GM19023 (cell line): ENCODE measurements around the gene MBTPS1.

Experiments used
- ATAC-seq: cut with Tn5 transposase; IDR thresholded peaks from one replicate; pipeline ENCODE4 v1.9.1; 2021; ENCODE audit warnings: mild to moderate bottlenecking, moderate library complexity; ENCODE audit not compliant: unreplicated experiment

The MBTPS1 gene

GRCh38 chr16:84055801-84056634 is 60.7 kb downstream of the MBTPS1 start:
- ATAC-seq: no peak

GRCh38 chr16:84055366-84055765 is 61.4 kb downstream of the MBTPS1 start:
- no peak for ATAC-seq

GRCh38 chr16:84054916-84055315 is 61.8 kb downstream of the MBTPS1 start:
- no peak for ATAC-seq

GRCh38 chr16:84054271-84054670 is 62.5 kb downstream of the MBTPS1 start:
- ATAC-seq: no peak

- ATAC-seq: no peak
Observed at GRCh38 chr16:84053237-84053636, 63.5 kb downstream of the MBTPS1 start.

- ATAC-seq: no peak
Observed at GRCh38 chr16:84052071-84052622, 64.6 kb downstream of the MBTPS1 start.

GRCh38 chr16:84050316-84050715 is 66.4 kb downstream of the MBTPS1 start:
- ATAC-seq: no peak

GRCh38 chr16:84049403-84050060 is 67.2 kb downstream of the MBTPS1 start:
- no peak for ATAC-seq

- no peak for ATAC-seq
Observed at GRCh38 chr16:84048871-84049270, 67.9 kb downstream of the MBTPS1 start.

- no peak for ATAC-seq
Observed at GRCh38 chr16:84048270-84048669, 68.5 kb downstream of the MBTPS1 start.

- ATAC-seq: no peak
Observed at GRCh38 chr16:84047626-84048025, 69.1 kb downstream of the MBTPS1 start.

- no peak for ATAC-seq
Observed at GRCh38 chr16:84047206-84047605, 69.5 kb downstream of the MBTPS1 start.

- no peak for ATAC-seq
Observed at GRCh38 chr16:84045818-84046470, 70.8 kb downstream of the MBTPS1 start.

- ATAC-seq: no peak
Observed at GRCh38 chr16:84045001-84045817, 71.5 kb downstream of the MBTPS1 start.

- no peak for ATAC-seq
Observed at GRCh38 chr16:84044118-84044488, 72.6 kb downstream of the MBTPS1 start.

GRCh38 chr16:84043486-84044117 is 73.1 kb downstream of the MBTPS1 start:
- ATAC-seq: no peak

GRCh38 chr16:84042879-84043485 is 73.8 kb downstream of the MBTPS1 start:
- ATAC-seq: no peak

GRCh38 chr16:84042308-84042878 is 74.3 kb downstream of the MBTPS1 start, which contains the start of gene SLC38A8:
Gene SLC38A8, minus strand, starts transcription at chr16:84042795. Its CDS starts 638 bp downstream, at chr16:84042157.
- ATAC-seq: no peak

GRCh38 chr16:84041881-84042280 is 74.9 kb downstream of the MBTPS1 start:
- ATAC-seq: no peak
